Osteocyte (in vitro differentiated cells): ENCODE data around the gene CUTA. TPM values are rescaled to one million over a fixed set of nuclear protein-coding genes. Genes with fewer than 3 reads are reported as not detected.
A peak's percentile ranks its signal among the peaks of the same experiment; 100 is the strongest.
"Not testable (repeated sequence)": the region's sequence is repeated elsewhere in the genome, so short reads cannot be mapped to it uniquely, and the experiment has no call there.

Experiments
- DNase-seq: peaks from one replicate; pipeline ENCODE4 v3.0.0; 2021; ENCODE audit warnings: mixed read lengths; ENCODE audit not compliant: unreplicated experiment; ENCODE audit errors: extremely low spot score
- H3K27ac Mint-ChIP-seq: one replicate; pipeline ENCODE4 v1.8.0; 2021; ENCODE audit warnings: mild to moderate bottlenecking, mixed read lengths; ENCODE audit not compliant: unreplicated experiment
- H3K27me3 Mint-ChIP-seq: one replicate; pipeline ENCODE4 v1.8.0; 2021; ENCODE audit warnings: mixed read lengths; ENCODE audit not compliant: unreplicated experiment
- H3K36me3 Mint-ChIP-seq: one replicate; pipeline ENCODE4 v1.8.0; 2021; ENCODE audit warnings: mixed read lengths; ENCODE audit not compliant: unreplicated experiment
- H3K4me1 Mint-ChIP-seq: one replicate; pipeline ENCODE4 v1.8.0; 2021; ENCODE audit warnings: mixed read lengths; ENCODE audit not compliant: unreplicated experiment
- H3K4me3 Mint-ChIP-seq: one replicate; pipeline ENCODE4 v1.8.0; 2021; ENCODE audit warnings: mild to moderate bottlenecking, moderate library complexity, mixed read lengths; ENCODE audit not compliant: unreplicated experiment
- H3K9me3 Mint-ChIP-seq: one replicate; pipeline ENCODE4 v1.8.0; 2021; ENCODE audit warnings: mixed read lengths; ENCODE audit not compliant: unreplicated experiment
- total RNA-seq: library from RNA; stranded (reverse); gene quantifications from 2 replicates; pipeline ENCODE4 v1.2.1, GENCODE V29; 2021
- TF ChIP-seq, protein P1 (sequence below): fragments of 200-600 bp; sonication (generic); IDR thresholded peaks from 2 replicates; pipeline ENCODE4 v1.5.0; 2021; ENCODE audit warnings: antibody characterized with exemption, mild to moderate bottlenecking, moderate library complexity

CUTA gene
- total RNA-seq, 1 donor from 2014 or later, result 302 TPM

DNA sequence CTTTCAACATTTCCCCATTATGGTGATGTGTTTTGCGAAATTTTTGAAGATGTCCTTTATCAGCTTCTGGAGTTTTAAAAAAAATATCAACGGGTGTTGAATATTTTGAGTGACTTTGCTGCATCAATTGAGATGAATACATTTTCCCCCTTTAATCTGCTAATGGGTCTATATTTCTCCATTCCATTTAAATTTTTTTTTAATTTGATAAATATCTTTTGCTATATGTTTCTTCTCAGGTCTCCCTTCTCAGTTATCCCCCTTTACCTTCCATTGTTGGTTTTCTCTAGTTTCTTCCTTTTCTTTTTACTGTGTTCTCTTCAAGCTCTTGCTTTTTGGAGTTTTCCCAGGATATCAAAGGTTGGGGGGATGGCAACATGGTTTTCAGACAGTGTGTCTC lies 27.7 kb downstream of the CUTA start:
- Mint-ChIP-seq H3K27me3 (no peaks in the 10 kb centered on the region), H3K4me1 (peaks cover 28% of the 10 kb centered on the region), H3K9me3 (no peaks in the 10 kb centered on the region), H3K4me3 (no peak overlapping the region), H3K27ac (peak overlapping the region; percentile 96), H3K36me3 (no peaks in the 10 kb centered on the region)
- no peak for DNase-seq
- TF ChIP-seq, protein P1, sequence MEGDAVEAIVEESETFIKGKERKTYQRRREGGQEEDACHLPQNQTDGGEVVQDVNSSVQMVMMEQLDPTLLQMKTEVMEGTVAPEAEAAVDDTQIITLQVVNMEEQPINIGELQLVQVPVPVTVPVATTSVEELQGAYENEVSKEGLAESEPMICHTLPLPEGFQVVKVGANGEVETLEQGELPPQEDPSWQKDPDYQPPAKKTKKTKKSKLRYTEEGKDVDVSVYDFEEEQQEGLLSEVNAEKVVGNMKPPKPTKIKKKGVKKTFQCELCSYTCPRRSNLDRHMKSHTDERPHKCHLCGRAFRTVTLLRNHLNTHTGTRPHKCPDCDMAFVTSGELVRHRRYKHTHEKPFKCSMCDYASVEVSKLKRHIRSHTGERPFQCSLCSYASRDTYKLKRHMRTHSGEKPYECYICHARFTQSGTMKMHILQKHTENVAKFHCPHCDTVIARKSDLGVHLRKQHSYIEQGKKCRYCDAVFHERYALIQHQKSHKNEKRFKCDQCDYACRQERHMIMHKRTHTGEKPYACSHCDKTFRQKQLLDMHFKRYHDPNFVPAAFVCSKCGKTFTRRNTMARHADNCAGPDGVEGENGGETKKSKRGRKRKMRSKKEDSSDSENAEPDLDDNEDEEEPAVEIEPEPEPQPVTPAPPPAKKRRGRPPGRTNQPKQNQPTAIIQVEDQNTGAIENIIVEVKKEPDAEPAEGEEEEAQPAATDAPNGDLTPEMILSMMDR, result no peak

DNA sequence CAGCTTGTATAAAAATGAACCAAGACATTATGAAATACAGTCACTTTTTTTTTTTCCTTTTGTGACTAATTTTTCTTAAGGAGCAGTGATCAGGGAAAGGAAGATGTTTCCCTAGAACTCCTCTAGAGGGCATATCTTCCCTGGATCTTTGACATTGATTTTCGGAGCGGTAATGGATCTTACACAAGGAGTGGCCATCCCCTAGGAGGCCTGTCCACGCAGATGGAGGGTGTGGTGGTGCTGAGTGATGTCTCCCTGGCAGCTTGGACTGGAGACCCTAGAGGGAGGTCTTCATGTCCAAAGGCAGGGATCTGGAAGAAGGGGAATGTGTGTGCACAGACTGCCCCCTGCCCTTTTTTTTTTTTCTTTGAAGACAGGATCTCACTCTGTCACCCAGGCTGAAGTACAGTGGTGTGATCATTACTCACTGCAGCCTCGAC lies 33.3 kb downstream of the CUTA start:
- H3K4me3 Mint-ChIP-seq, result no peak overlapping the region
- TF ChIP-seq, protein P1, result peak; percentile 54
- no peak overlapping the region for H3K27ac Mint-ChIP-seq
- no peaks in the 10 kb centered on the region for H3K9me3 Mint-ChIP-seq
- DNase-seq, result no peak
- H3K4me1 Mint-ChIP-seq, result peaks cover 2% of the 10 kb centered on the region
- no peaks in the 10 kb centered on the region for H3K36me3 Mint-ChIP-seq
- H3K27me3 Mint-ChIP-seq, result peaks cover 5% of the 10 kb centered on the region

DNA sequence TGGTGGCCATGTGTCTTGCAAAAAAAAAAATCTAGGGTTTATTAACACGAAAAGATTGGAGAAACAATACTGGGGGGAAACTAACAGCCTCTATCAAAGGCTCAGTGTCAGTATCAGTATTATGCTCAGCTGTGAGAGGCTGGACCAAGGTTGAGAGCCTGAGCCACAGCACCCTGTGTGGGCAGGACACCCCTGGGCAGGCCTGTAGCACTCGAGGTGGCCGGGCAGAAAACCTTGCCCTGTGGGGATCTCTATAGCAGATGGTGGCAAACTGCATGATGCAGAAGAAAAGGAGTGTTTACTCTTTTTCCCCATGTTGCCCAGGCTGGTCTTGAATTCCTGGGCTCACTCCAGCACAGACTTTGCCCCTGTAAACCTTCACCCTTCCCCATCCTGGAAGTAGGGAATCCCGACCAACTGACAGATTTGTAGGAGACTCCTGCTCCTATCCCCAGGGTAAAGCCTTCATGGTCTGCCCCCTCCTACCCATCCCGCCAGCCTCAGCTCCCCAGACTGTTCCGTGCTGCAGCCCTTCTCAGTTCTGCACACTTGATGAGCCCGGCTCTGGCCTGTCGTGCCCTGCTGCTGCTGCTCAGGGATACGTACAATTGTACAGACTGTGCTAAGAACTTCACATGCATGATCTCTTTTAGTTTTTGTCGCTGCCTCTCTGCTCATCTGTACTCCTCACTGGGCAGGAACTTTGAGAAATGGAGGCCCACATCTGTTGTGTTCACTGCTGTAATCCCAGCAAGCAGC lies 34.3 kb downstream of the CUTA start:
- DNase-seq, result no peak
- H3K4me1 Mint-ChIP-seq, result peaks cover 2% of the 10 kb centered on the region
- H3K27me3 Mint-ChIP-seq, result peaks cover 5% of the 10 kb centered on the region
- H3K4me3 Mint-ChIP-seq, result no peak overlapping the region
- TF ChIP-seq, protein P1, result no peak
- no peaks in the 10 kb centered on the region for H3K9me3 Mint-ChIP-seq
- no peaks in the 10 kb centered on the region for H3K36me3 Mint-ChIP-seq
- no peak overlapping the region for H3K27ac Mint-ChIP-seq

DNA sequence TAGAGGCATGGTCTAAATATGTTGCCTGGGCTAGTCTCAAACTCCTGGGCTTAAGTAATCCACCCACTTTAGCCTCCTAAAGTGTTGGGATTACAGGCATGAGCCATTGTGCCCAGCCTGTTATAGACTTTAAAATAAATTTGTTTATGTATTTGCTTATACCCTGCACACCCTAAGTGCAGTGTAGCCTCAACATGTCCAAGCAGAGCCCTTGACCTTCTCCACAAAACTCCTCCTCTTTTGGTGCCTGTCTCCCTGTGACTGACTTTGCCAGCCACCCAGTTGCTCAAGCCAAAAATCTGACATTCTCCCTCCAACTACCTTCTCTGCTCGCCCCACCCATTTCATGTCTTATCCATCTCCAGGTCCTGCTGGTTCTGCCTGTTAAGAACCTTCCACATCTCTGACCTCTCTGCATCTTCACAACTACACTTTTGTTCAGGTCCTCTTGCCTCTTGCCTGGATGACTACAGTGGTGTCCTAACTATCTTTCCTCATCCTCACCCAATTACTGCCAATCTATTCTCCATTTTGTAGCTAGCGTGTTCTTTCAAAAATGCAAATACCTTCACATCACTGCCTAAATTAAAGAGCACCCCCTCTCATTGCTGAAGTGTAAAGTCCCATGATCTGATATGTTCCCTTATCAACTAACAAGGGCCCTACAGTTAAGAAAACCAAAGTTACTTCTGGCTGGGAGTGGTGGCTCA lies 37.5 kb downstream of the CUTA start:
- peaks cover 3% of the 10 kb centered on the region for H3K4me1 Mint-ChIP-seq
- DNase-seq, result no peak
- no peaks in the 10 kb centered on the region for H3K9me3 Mint-ChIP-seq
- no peaks in the 10 kb centered on the region for H3K36me3 Mint-ChIP-seq
- TF ChIP-seq, protein P1, result no peak
- no peak overlapping the region for H3K4me3 Mint-ChIP-seq
- no peak overlapping the region for H3K27ac Mint-ChIP-seq
- H3K27me3 Mint-ChIP-seq, result peaks cover 5% of the 10 kb centered on the region

DNA sequence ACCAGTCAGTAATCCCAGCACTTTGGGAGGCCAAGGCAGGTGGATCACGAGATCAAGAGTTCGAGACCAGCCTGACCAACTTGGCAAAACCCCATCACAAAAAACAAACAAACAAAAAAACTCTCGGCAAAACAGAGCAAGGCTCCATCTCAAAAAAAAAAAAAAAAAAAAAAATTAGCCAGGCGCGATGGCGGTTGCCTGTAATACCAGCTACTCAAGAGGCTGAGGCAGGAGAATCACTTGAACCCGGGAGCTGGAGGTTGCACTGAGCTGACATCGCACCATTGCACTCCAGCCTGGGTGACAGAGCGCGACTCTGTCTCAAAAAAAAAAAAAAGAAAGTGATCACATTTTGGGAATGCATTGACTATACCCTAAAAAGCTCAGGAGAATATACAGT lies 38.7 kb downstream of the CUTA start:
- not testable (repeated sequence) for H3K9me3 Mint-ChIP-seq, H3K4me3 Mint-ChIP-seq, H3K27ac Mint-ChIP-seq, H3K4me1 Mint-ChIP-seq, DNase-seq, H3K36me3 Mint-ChIP-seq, H3K27me3 Mint-ChIP-seq
